OCI-LY1 (cell line): ENCODE data around the gene MTRFR.

Experiments
- CTCF ChIP-seq: fragments of 200-600 bp; sonication (generic), shearing (Covaris generic); IDR thresholded peaks from 2 replicates; pipeline ENCODE4 v1.5.1; 2017; ENCODE audit warnings: mild to moderate bottlenecking, antibody characterized with exemption, low read length, moderate library complexity, mixed read lengths
- EZH2 ChIP-seq: fragments of 200-600 bp; sonication (generic), shearing (Covaris generic); IDR thresholded peaks from 2 replicates; pipeline ENCODE4 v1.8.0; 2017; ENCODE audit warnings: borderline replicate concordance, mixed run types, mild to moderate bottlenecking, antibody characterized with exemption, low read length, moderate library complexity, mixed read lengths

- no peak for TF ChIP-seq CTCF
- TF ChIP-seq EZH2 = no peak
Measured at GRCh38 chr12:123283461-123283860, 50.2 kb downstream of the MTRFR start.
